ENCODE results near the gene NFE2L2.

The NFE2L2 gene

GRCh38 chr2:177243073-177243472 lies 21.5 kb downstream of the NFE2L2 start:
- no peak for DNase-seq (ENCODE audit: low spot score)
- in situ Hi-C loops (cut with MboI; ENCODE audit: low sequenced_read_pairs, unreplicated experiment), result no loop called here
- TF ChIP-seq CTCF (IDR thresholded peaks at IDR 0.05; ENCODE audit: borderline replicate concordance, control extremely low read depth, extremely low read depth, insufficient read depth, missing control alignments), result no peak

DNA sequence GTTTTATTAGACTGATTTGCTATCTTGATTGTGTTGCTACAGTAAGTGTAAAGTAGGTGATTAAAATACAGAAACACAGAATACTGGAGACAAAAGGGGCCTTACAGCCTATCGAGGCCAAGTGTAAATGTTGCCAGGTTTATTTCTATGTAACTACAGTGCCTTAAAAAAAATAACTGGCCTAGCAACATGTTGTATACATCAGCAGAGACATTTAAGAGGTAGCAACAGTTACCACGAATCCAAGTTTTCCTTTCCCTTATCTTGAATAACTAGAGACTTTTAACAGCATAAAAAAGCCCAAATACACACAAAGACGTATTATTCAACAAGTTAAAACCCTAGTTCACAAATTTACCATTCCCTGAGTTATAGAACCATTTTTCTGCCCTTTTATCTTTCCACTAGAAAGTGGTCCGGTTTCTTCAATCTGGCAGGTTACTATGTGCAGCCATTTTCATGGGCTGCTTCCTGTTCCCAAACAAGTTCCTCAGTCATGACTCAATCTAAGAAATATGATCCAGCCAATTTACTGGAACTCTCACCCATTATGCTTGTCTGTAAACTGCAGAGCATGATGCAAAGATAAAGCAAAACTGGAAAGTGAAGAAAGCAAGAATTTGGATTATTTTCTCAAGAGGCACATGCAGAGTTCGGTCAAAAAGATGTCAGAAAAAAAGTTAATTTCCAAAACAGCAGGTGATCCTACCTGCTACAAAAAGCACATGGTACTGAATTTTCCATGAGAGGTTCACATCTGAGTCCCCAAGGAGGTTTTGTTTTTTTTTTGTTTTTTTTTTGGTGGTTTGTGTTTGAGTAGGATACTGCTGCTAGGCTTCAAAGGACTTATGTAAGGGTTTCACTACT lies 22.2 kb downstream of the NFE2L2 start:
- DNase-seq (ENCODE audit: low spot score), result no peak
- in situ Hi-C loops (cut with MboI; ENCODE audit: low sequenced_read_pairs, unreplicated experiment), result no loop called here
- TF ChIP-seq CTCF (IDR thresholded peaks at IDR 0.05; ENCODE audit: borderline replicate concordance, control extremely low read depth, extremely low read depth, insufficient read depth, missing control alignments), result no peak

GRCh38 chr2:177241711-177242120 lies 22.8 kb downstream of the NFE2L2 start:
- TF ChIP-seq CTCF (IDR thresholded peaks at IDR 0.05; ENCODE audit: borderline replicate concordance, control extremely low read depth, extremely low read depth, insufficient read depth, missing control alignments), result no peak
- DNase-seq (ENCODE audit: low spot score), result no peak
- in situ Hi-C loops (cut with MboI; ENCODE audit: low sequenced_read_pairs, unreplicated experiment), result no loop called here

- peak; percentile 35 for DNase-seq (ENCODE audit: low spot score)
- no peak for TF ChIP-seq CTCF (IDR thresholded peaks at IDR 0.05; ENCODE audit: borderline replicate concordance, control extremely low read depth, extremely low read depth, insufficient read depth, missing control alignments)
- in situ Hi-C loops (cut with MboI; ENCODE audit: low sequenced_read_pairs, unreplicated experiment), result no loop called here
Measured at GRCh38 chr2:177239932-177240630, 24.4 kb downstream of the NFE2L2 start.

- in situ Hi-C loops (cut with MboI; ENCODE audit: low sequenced_read_pairs, unreplicated experiment), result no loop called here
- TF ChIP-seq CTCF (IDR thresholded peaks at IDR 0.05; ENCODE audit: borderline replicate concordance, control extremely low read depth, extremely low read depth, insufficient read depth, missing control alignments), result no peak
- no peak for DNase-seq (ENCODE audit: low spot score)
Measured at GRCh38 chr2:177239053-177239452, 25.5 kb downstream of the NFE2L2 start.

DNA sequence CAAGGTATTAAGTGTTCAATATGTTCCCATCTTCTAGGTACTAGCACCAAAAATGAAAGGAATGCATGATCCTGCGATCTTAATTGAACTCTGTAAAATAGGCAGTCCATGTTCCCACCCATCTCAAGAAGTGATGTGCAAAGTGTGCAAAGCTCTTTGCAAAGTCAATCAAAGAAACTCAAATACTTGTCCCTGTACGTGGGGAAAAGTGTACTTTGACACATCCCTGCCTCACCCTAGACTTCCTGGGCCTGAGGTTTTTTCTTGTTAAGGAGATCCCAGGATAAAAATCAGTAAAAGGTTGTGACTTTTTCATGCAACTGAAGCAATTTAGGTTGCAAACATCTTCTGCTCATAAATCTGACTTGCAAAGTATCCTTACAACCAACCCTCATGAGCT lies 26.6 kb downstream of the NFE2L2 start:
- no peak for TF ChIP-seq CTCF (IDR thresholded peaks at IDR 0.05; ENCODE audit: borderline replicate concordance, control extremely low read depth, extremely low read depth, insufficient read depth, missing control alignments)
- DNase-seq (ENCODE audit: low spot score), result no peak
- in situ Hi-C loops (cut with MboI; ENCODE audit: low sequenced_read_pairs, unreplicated experiment), result no loop called here
